ENCODE results near the gene SPATA31E1.
"Not testable (repeated sequence)": the region's sequence is repeated elsewhere in the genome, so short reads cannot be mapped to it uniquely, and the experiment has no call there.

The SPATA31E1 gene

DNA sequence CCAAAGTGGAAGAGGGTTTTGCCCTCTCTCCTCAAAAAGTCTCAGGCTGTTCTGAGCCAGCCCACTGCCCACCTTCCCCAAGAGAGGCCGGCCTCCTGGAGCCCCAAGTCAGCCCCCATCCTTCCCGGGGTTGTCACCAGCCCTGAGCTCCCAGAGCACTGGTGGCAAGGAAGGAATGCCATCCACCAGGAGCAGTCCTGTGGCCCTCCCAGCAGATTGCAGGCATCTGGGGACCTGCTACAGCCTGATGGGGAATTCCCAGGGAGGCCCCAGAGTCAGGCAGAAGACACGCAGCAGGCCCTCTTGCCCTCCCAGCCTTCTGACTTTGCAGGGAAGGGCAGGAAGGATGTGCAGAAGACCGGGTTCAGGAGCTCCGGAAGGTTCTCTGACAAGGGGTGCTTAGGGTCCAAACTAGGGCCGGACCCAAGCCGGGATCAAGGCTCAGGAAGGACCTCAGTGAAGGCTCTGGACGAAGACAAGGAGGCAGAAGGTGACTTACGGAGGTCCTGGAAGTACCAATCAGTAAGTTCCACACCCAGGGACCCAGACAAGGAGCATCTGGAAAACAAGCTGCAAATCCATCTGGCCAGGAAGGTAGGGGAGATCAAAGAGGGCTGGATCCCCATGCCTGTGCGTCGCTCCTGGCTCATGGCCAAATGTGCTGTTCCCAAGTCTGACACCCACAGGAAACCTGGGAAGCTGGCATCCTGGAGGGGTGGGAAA lies 3.7 kb downstream of the SPATA31E1 start:
- DNase-seq (ENCODE audit: low read depth), result no peak

DNA sequence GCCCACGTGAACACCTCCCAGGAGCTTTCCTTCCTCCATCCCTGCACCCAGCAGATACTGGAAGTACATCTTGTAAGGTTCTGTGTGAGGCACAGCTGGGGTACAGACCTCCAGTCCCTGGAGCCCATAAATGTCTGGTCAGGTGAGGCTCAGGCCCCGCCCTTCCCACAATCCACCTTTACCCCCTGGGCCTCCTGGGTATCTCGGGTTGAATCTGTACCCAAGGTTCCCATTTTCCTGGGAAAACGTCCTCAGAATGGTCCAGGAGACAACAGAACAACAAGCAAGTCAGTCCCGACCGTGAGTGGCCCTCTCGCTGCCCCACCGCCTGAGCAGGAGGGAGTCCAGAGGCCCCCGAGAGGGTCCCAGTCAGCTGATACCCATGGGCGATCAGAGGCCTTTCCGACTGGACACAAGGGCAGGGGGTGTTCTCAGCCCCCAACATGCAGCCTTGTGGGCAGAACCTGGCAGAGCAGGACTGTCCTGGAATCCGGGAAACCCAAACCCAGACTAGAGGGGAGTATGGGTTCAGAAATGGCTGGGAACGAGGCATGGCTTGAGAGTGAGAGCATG lies 4.3 kb downstream of the SPATA31E1 start:
- DNase-seq (ENCODE audit: low read depth), result no peak

DNA sequence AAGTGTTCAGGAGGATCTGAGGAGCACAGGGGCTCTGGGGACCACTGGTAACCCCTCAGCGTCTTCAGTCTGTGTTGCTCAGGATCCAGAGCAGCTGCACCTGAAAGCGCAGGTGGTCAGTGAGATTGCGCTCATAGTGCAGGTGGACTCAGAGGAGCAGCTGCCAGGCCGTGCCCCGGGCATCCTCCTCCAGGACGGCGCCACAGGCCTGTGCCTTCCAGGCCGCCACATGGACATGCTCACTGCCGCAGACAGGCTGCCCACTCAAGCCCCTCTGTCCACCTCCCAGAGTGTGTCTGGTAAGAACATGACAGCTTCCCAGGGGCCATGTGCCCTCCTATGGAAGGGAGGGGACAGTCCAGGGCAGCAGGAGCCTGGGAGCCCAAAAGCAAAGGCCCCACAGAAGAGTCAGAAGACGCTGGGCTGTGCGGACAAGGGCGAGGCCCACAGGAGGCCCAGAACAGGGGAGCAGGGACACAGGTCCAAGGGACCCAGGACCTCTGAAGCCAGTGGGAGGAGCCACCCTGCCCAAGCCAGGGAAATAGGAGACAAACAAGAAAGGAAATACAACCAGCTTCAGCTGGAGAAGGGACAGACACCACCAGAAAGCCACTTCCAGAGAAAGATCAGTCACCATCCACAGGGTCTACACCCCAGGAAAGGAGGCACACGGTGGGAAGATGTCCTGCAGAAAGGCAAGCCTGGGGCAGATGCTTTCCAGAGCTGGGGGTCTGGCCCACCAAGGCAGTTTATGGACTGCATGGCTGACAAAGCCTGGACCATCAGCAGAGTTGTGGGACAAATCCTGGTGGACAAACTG lies 5.2 kb downstream of the SPATA31E1 start:
- DNase-seq (ENCODE audit: low read depth), result no peak

DNA sequence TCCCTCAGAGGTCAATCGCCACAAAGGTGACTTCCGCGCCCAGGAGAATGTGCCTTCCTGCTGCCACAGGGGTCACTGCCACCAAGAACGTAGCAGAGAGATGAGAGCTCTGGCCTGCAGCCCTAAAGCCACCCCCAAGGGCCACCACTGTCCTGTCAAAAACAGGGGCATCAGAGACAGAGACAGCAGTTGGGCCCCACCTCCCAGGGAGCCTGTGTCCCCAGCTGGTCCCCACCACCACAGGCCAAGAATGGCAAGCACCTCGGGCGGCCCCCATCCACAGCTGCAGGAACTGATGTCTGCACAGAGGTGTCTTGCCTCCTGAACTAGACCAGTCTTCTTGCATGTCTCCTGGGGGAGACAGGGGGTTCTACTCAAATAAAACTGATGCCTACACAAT lies 5.8 kb downstream of the SPATA31E1 start:
- no peak for DNase-seq (ENCODE audit: low read depth)

DNA sequence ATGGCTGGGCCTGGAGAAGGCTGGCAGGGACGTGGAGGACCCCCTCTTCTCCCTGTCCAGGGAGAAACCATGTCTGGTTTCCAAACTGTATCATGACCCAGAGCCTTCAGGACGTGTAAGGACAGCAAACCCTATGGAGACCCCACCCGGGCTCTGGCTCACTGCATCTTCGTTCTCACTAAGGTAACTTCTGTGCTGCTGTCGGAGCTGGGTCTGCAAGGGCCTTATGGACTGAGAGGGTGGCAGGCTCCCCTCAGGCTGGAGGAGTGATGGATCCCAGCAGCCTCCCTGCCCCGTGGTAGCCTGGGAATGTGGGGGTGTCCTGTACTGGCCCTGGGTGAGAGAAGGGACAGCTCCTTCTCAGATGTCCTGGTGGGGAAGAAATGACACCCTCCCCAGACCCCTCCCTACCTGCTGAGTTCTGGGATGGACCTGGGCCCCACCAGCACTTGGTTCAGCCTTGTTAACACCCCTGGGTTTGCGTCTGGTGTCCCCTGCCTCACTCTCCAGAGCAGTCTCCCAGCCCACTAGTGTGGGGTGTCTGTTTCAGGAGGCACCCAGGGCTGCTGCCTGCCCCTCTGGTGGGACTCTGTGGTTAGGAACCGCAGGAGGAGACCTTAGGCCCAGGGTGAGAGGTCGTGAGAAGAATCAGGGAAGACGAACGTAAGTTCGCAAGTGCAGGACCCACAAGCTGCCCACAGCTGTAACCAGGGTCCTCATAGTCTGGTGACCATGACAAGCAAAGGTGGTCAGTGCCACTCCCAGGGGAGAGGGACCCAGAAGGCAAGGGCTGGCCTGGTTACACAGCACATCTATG lies 6.6 kb downstream of the SPATA31E1 start:
- DNase-seq (ENCODE audit: low read depth), result no peak

DNA sequence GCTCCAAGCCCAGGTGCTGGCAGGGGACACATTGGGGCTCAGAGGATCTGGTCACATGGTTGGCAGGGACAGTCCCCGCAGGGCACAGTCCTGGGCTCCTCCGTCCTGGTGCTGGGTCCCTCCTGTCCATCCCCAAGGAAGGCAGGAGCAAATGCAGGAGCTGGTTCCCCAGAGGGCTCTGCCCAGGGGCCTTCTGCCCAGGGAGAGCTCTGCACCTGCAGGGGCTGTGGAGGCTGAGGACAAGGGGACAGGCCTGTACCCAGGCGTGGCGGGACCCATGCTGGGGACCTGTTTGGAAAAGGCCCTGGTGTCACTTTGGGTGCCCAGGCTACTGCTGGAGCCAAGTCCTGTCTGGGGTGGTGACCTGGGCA lies 7.2 kb downstream of the SPATA31E1 start:
- DNase-seq (ENCODE audit: low read depth), result no peak

DNA sequence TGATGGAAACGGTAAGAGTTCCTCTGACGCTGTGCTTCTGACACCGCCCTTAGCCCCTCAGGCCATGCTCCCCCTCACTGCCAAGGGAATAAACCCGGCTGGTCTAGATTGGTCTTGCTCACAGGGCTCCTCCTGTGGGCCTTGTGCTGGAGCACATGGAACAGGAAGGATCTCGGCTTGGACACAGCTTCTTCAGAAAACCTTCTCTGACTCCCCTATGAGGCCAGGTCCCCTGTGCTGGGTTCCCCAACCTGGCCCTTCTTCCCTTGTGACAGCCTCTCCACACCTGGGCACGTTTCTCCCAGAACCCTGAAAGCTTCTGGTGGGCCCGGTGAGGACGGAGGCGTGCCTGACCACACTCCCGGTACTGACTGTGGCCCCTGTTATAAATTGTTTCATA lies 8.2 kb downstream of the SPATA31E1 start:
- DNase-seq (ENCODE audit: low read depth), result no peak

DNA sequence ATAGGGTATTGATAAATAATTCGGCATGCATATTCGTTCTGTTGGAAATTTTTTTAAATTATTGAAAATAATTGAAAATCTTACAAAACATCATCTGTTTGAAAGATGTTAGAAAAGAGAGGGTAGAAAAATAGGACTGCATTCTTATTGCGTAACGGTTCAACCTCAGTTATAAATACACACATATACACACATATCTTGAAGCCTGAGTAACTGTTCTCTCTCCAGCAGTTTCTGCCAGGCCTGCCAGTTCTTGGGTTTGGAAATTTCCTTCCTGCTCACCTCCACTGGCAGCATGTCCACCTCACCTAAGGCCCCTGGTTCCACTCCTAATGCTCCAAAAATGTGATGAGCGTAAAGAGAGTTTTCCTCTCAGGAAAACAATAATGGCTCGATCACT lies 9.1 kb downstream of the SPATA31E1 start:
- no peak for DNase-seq (ENCODE audit: low read depth)

DNA sequence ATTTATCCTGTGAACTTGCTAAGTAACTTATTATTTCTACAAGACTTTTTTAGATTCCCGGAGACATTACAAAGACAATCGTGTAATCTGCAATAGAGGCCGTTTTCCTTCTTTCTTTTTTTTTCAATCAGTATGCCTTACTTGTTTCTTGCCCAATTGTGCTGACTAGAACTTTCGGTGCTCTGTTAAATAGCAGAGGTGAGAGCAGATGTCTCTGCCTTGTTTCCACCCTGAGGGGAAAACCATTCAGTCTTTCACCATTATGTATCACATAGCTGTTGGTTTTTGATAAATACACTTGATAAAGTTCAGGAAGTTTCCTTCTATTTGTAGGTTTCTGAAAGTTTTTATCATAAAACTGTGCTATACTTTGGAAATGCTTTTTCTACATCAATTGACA lies 10.3 kb downstream of the SPATA31E1 start:
- DNase-seq (ENCODE audit: low read depth), result no peak

DNA sequence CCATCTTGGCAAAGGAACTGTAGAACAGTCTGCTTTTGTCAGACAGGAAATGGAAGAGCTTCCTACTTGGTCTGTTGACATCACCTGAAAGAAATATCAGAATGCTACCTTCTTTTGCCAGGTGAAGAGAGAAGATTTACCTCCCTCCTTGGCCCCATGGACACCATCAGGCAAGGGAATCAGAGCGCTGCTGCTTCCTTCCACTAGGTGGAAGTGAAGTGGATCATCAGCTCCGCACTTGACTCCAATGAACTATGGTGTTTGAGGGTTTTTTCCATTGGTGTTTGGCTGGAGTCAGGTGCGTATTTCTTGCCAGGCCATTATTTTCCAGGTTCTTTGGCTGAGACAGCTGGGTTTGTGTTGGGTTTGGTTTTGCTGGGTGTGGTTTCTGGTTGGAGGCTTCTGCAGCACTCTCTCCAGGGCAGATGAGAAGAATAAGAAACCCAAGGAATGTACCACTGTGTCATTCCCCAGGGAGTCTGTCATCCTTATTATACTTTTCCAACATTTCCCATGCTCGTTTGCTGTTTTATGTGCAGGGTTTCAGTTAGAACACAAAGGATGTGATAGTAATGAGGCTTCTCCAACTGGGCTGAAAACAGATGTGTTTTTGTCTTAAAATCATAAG lies 12.4 kb downstream of the SPATA31E1 start:
- DNase-seq (ENCODE audit: low read depth), result no peak

DNA sequence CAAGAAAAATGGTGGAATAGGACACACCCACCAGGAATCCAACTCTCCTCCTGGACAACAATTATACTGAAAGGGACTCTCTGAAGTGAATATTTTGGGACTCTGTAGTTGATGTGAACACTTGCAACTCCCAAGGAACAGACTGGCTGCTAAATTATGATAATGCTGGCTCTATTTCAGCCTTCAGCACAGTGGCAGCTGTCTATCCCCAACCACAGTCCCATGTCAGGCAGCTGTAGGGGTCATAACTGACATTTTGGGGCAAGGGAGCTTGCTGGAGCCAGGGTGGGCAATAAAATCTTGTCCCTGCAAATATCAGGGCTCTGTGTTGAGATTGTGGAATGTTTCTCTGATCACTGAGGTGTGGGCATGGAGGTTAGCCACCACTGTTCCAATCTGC lies 14.2 kb downstream of the SPATA31E1 start:
- no peak for DNase-seq (ENCODE audit: low read depth)

DNA sequence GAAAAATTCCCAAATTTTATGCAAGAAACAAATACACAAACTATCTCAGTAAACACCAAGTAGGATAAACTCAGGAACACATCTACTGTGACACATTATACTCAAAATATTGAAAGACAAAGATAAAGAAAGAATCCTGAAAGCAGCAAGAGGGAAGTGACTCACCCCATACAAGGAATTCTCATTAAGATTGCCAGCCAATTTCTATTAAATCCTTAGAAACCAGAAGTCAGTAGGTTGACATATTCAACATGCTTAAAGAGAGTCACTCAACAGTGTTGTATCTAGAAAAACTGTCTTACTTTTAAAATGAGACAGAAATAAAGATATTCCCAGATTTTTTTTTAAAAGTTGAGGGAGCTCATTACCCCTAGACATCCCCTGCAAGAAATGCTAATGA lies 15.5 kb downstream of the SPATA31E1 start:
- DNase-seq (ENCODE audit: low read depth), result no peak

DNA sequence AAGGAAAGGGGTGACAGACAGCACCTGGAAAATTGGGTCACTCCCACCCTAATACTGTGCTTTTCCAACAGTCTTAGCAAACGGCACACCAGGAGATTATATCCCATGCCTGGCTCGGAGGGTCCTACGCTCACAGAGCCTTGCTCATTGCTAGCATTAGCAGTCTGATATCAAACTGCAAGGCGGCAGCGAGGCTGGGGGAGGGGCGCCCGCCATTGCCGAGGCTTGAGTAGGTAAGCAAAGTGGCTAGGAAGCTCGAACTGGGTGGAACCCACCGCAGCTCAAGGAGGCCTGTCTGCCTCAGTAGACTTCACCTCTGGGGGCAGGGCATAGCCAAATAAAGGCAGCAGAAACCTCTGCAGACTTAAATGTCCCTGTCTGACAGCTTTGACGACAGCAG lies 19.7 kb downstream of the SPATA31E1 start:
- DNase-seq (ENCODE audit: low read depth), result not testable (repeated sequence)

DNA sequence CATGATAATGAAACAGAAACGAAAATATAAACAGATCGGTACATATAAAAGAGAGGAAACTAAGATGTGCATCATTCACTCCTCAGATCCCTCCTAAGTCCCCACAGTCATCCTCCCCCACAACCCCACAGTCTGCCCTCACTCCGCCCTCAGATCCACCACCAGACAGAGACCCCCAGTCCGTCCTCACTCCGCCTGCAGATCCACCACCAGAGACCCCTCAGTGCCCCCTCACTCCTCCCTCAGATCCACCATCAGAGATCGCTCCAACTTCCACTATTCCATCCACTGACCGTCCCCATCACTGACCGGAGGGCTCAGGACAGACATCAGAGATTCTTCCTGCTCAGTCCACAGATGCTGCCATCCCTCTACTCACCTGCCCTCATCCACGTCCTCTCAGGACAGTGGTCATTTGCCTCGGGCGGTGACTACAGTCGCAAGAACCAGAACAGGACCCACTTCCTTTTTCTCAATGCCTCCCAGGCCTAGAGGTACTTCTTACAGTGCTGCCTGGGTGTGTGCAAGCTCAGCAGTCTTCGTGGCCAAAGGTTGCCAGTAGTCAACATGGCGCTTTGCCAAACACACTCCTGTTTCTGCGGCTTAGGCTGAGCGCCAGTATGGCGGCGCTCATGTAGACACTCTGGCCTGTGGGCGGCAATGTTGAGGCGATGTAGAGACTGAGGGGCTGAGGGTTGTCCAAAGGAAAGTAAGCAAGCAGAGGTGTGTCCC lies 26.8 kb downstream of the SPATA31E1 start:
- no peak for DNase-seq (ENCODE audit: low read depth)

DNA sequence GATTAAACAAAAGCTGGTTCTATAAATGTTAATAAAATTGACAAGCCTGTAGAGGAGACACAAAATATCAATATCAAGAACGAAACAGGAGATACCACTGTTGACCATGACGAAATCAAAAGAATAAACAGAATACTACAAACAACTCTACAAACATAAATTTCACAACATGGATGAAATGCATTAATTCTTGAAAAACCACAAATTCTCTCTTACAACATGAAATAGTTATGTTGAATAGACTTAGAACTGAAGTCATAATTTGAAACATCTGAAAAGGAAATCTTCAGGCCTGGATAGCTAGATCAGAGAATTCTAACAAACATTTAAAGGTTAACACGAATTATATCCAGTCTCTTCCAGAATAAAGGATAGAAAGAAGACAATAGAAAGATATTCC lies 28.1 kb downstream of the SPATA31E1 start:
- no peak for DNase-seq (ENCODE audit: low read depth)

DNA sequence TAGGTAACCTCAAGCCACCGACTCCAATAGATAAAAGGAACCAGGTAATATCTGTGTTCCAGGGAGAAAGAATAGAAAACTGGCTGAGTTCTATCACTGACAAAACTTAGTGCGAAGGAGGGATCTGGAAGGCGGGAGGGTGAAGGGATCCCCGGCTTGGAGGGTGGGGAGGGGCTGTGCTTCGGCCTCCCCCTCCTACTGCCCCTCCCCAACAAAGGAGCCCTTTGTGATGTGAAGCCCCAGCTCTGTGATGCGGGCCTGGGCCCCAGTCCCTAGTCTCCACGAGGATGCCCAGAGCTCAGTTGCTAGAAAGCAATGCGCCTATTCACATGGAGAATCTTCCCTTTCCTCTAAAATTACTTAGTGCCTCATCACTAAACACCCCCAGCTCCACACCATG lies 35.0 kb downstream of the SPATA31E1 start, which contains the start of gene SPATA31C1:
Gene SPATA31C1 (plus strand): TSS at position 301 of the 400 bp plus-strand sequence.
- not testable (repeated sequence) for DNase-seq (ENCODE audit: low read depth)

DNA sequence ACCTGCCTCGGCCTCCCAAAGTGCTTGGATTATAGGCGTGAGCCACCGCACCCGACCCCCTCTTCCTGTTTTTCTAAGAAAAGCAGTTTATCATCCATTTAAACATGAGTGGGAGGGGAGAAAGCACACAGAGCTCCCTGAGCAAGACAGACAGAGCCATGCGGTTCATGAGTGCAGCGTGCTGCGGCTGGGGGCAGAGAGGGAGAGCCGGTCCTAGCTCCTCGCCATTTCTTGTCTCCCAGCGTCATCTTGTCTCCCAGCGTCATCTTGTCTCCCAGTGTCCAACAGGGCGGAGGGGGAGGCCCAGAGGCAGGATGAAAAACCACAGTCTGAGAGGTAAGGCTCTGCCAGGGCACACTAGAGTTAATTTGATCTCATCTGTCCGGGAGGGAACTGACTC lies 36.3 kb downstream of the SPATA31E1 start:
- not testable (repeated sequence) for DNase-seq (ENCODE audit: low read depth)

DNA sequence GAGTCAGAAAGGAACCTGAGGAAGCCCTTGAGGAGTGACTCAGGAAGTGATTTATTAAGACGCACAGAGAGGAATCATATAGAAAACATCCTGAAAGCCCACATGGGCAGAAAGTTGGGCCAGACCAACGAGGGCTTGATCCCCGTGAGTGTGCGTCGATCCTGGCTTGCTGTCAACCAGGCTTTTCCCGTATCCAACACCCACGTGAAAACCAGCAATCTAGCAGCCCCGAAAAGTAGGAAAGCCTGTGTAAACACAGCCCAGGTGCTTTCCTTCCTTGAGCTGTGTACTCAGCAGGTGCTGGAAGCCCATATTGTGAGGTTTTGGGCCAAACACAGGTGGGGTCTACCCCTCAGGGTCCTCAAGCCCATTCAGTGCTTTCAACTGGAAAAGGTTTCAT lies 38.9 kb downstream of the SPATA31E1 start:
- DNase-seq (ENCODE audit: low read depth), result not testable (repeated sequence)

DNA sequence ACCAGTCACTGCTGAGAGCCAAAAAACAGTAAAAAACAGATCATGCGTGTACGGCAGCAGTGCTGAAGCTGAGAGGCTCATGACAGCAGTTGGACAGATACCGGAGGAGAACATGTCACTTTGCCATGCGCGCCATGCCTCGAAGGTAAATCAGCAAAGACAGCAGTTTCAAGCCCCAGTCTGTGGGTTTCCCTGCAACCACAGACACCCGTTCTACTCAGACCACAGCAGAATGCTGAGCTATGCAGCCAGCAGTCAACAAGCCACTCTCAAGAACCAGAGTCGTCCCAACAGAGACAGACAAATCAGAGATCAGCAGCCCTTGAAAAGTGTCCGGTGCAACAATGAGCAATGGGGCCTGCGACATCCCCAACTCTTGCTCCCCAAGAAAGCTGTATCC lies 40.3 kb downstream of the SPATA31E1 start:
- DNase-seq (ENCODE audit: low read depth), result not testable (repeated sequence)

DNA sequence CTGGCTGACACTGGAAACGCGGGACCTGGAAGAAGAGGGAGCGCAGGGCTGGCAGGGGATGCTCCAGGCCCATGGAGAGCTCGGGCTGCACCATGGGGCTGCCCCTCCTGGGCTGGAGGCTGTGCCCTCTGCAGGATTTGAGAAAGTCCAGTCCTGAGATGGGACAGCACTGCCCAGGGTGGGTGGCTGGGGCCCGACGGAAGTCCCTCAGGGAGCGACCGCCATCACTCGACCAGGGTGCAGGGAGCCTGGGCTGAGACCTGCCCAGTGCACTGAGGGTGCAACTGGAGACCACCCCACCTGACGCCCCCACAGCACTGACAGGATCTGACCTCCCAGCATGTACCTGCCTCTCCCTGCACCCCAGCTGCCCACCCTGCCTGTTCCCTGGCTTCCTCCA lies 42.2 kb downstream of the SPATA31E1 start:
- not testable (repeated sequence) for DNase-seq (ENCODE audit: low read depth)

DNA sequence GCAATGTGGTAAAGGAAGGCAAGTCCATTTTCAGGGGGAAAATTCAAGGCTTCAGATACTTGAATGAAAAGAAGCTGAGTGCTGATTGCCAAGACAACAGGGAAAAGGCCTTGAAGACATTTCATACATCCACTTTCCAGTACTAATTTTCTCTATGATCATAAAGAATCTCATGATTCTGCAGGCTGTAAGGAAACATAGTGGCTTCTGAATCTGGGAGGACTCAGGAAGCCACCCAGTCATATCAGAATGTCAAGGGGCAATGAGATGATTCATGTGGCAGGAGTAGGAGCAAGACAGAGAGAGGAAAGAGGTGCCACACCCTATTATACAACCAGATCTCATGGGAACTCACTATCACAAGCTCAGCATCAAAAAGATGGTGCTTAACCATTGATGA lies 46.5 kb downstream of the SPATA31E1 start:
- not testable (repeated sequence) for DNase-seq (ENCODE audit: low read depth)
